HG03280 (cell line): ENCODE results near the gene CMPK1.
"Not testable (repeated sequence)": the region's sequence is repeated elsewhere in the genome, so short reads cannot be mapped to it uniquely, and the experiment has no call there.

ENCODE experiments used
- ATAC-seq: cut with Tn5 transposase; IDR thresholded peaks from one replicate; pipeline ENCODE4 v1.9.1; 2021; ENCODE audit warnings: mild to moderate bottlenecking, moderate library complexity; ENCODE audit not compliant: unreplicated experiment

Gene CMPK1

GRCh38 chr1:47337350-47337749, 3.8 kb downstream of the CMPK1 start:
- ATAC-seq = no peak

- ATAC-seq = no peak
Measured at GRCh38 chr1:47338249-47339077, 4.9 kb downstream of the CMPK1 start.

- ATAC-seq = no peak
Measured at GRCh38 chr1:47340227-47340626, 6.6 kb downstream of the CMPK1 start.

GRCh38 chr1:47346979-47347378, 13.4 kb downstream of the CMPK1 start:
- not testable (repeated sequence) for ATAC-seq

GRCh38 chr1:47347735-47348134, 14.1 kb downstream of the CMPK1 start:
- no peak for ATAC-seq

- no peak for ATAC-seq
Measured at GRCh38 chr1:47348246-47348645, 14.7 kb downstream of the CMPK1 start.

- ATAC-seq = peak; percentile 83
Measured at GRCh38 chr1:47351305-47351704, 17.7 kb downstream of the CMPK1 start.

GRCh38 chr1:47361380-47361779, 27.8 kb downstream of the CMPK1 start:
- no peak for ATAC-seq

- ATAC-seq = no peak
Measured at GRCh38 chr1:47362828-47363227, 29.2 kb downstream of the CMPK1 start.

GRCh38 chr1:47367651-47368050, 34.1 kb downstream of the CMPK1 start:
- no peak for ATAC-seq

GRCh38 chr1:47371016-47371517, 37.5 kb downstream of the CMPK1 start:
- ATAC-seq = no peak

GRCh38 chr1:47374501-47374900, 40.9 kb downstream of the CMPK1 start:
- ATAC-seq = no peak

GRCh38 chr1:47378147-47378546, 44.6 kb downstream of the CMPK1 start:
- ATAC-seq = no peak

- no peak for ATAC-seq
Measured at GRCh38 chr1:47380699-47381098, 47.1 kb downstream of the CMPK1 start.

GRCh38 chr1:47382399-47382983, 48.9 kb downstream of the CMPK1 start:
- no peak for ATAC-seq

GRCh38 chr1:47384083-47384482, 50.5 kb downstream of the CMPK1 start:
- ATAC-seq = no peak

- ATAC-seq = no peak
Measured at GRCh38 chr1:47385020-47385419, 51.4 kb downstream of the CMPK1 start.

- ATAC-seq = no peak
Measured at GRCh38 chr1:47386268-47386667, 52.7 kb downstream of the CMPK1 start.

- ATAC-seq = no peak
Measured at GRCh38 chr1:47388030-47388890, 54.7 kb downstream of the CMPK1 start.

GRCh38 chr1:47388891-47389238, 55.3 kb downstream of the CMPK1 start:
- peak; percentile 69 for ATAC-seq

GRCh38 chr1:47389731-47390130, 56.1 kb downstream of the CMPK1 start:
- ATAC-seq = no peak
